ENCODE data around the gene LPAR3.

- TF ChIP-seq EZH2 (IDR thresholded peaks at IDR 0.05; ENCODE audit: insufficient read depth, poor library complexity, severe bottlenecking): no peak
- TF ChIP-seq EZH2phosphoT487 (IDR thresholded peaks at IDR 0.05; ENCODE audit: insufficient read depth, low read depth): no peak
Observed at GRCh38 chr1:84929581-84929980, 36.6 kb upstream of the LPAR3 start.
